Esophagus muscularis mucosa (tissue), 4 donors: ENCODE measurements around the gene GAL3ST3. TPM values are rescaled to one million over a fixed set of nuclear protein-coding genes. Genes with fewer than 3 reads are reported as not detected.

Experiments
- DNase-seq: peaks from one replicate; pipeline ENCODE4 v3.0.0-alpha.2; 2017; ENCODE audit errors: extremely low spot score
- H3K27ac ChIP-seq, 4 donors: fragments of 200-600 bp; sonication (generic); replicated peaks in 1 of 4; 1 replicate in 3 of 4; 2 replicates in 1 of 4; pipeline ENCODE4 v1.5.1; 2016 to 2019; ENCODE audit warnings: mild to moderate bottlenecking in 1 of 4
- H3K27me3 ChIP-seq, 4 donors: fragments of 200-600 bp; sonication (generic); one replicate each; pipeline versions ENCODE4 v1.5.1 to v1.6.0; 2016 to 2019
- H3K36me3 ChIP-seq, 4 donors: fragments of 200-600 bp; sonication (generic); one replicate each; pipeline ENCODE4 v1.5.1; 2016 to 2019
- H3K4me1 ChIP-seq, 4 donors: fragments of 200-600 bp; sonication (generic); one replicate each; pipeline ENCODE4 v1.5.1; 2016 to 2019
- H3K4me3 ChIP-seq, 4 donors: fragments of 200-600 bp; sonication (generic); 1 replicate in 2 of 4; 2 replicates in 2 of 4; pipeline ENCODE4 v1.5.1; 2016 to 2019; ENCODE audit warnings: mild to moderate bottlenecking in 4 of 4, moderate library complexity in 1 of 4
- H3K9me3 ChIP-seq, 4 donors: fragments of 200-600 bp; sonication (generic); 1 replicate in 3 of 4; 2 replicates in 1 of 4; pipeline ENCODE4 v1.5.1; 2016 to 2019
- EP300 ChIP-seq: sonication (generic); formaldehyde crosslinking; IDR thresholded peaks from one replicate; pipeline ENCODE4 v1.6.1; 2017; ENCODE audit warnings: antibody characterized with exemption
- POLR2A ChIP-seq: fragments of 450-650 bp; IDR thresholded peaks from one replicate; pipeline ENCODE4 v1.6.1; 2017; ENCODE audit warnings: antibody characterized with exemption, moderate library complexity, mild to moderate bottlenecking, low read depth
- POLR2AphosphoS5 ChIP-seq, 2 donors: sonication (generic); formaldehyde crosslinking; IDR thresholded peaks; one replicate each; pipeline ENCODE4 v1.6.1; 2017; ENCODE audit warnings: antibody characterized with exemption in 2 of 2
- WGBS: methylation state at CpG from one replicate; pipeline ENCODE4 v1.1.5; 2018; 5-methylcytosine and 5-hydroxymethylcytosine counted together
- intact Hi-C: fragments of 100-400 bp; cut with DNase I; formaldehyde crosslinking; loops from one replicate; pipeline ENCODE4 v1.15.1; 2023
- total RNA-seq, 4 donors: library from RNA; depleted of rRNA; stranded (reverse); fragments of >200 nt; gene quantifications; one replicate each; pipeline versions ENCODE4 v1.1.0 to v1.2.1, GENCODE V29; 2016
- TF ChIP-seq, protein P1 (sequence below), 3 experiments: fragments of 200-600 bp in 2 of 3; fragments of 450-650 bp in 1 of 3; sonication (generic) in 2 of 3; IDR thresholded peaks; one replicate each; pipeline ENCODE4 v1.5.1; 2017 to 2019; ENCODE audit warnings: antibody characterized with exemption in 3 of 3, mild to moderate bottlenecking in 2 of 3, moderate library complexity in 1 of 3

The GAL3ST3 gene
- total RNA-seq, 4 donors from 2014 or later: 0.83 to 7.4 (median 3.3) TPM

DNA sequence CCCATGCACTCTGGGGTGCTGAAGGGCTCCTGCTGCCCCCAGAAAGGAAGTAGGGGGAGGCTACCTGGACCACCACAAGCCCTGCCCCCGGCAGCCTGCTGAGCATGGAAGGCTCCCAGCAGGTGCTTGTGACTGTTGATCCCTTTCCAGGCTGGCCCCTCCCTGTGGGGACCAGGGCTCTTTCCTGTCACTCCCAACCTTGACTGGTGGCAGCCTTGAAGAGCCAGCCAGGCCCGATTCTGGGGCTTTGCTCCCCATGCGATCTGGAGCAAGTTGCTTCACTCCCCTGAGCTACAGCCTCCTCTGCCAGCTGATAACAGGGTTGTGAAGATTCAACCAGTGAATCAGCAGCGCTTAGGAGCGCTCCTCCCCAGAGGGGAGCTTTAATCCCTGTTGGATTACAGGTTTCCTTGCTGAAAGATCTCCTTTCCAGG, 41.7 kb downstream of the GAL3ST3 start:
- Histone ChIP-seq H3K9me3 (no peaks in the 10 kb centered on the region), H3K27ac (no peak overlapping the region), H3K4me3 (no peak overlapping the region), H3K36me3 (peaks cover 0 to 28% (median 27%) of the 10 kb centered on the region in 4 donors), H3K4me1 (peaks cover 16 to 25% (median 19%) of the 10 kb centered on the region in 4 donors), H3K27me3 (peaks cover 0 to 9% (median 8%) of the 10 kb centered on the region in 4 donors)
- intact Hi-C loops: no loop called here
- 73% methylated on average over 2 of the region's 5 CpGs for WGBS
- DNase-seq: no peak
- TF ChIP-seq POLR2A (no peak), EP300 (no peak), POLR2AphosphoS5 (IDR thresholded peaks at IDR 0.05) (no peak)
- TF ChIP-seq, protein P1, sequence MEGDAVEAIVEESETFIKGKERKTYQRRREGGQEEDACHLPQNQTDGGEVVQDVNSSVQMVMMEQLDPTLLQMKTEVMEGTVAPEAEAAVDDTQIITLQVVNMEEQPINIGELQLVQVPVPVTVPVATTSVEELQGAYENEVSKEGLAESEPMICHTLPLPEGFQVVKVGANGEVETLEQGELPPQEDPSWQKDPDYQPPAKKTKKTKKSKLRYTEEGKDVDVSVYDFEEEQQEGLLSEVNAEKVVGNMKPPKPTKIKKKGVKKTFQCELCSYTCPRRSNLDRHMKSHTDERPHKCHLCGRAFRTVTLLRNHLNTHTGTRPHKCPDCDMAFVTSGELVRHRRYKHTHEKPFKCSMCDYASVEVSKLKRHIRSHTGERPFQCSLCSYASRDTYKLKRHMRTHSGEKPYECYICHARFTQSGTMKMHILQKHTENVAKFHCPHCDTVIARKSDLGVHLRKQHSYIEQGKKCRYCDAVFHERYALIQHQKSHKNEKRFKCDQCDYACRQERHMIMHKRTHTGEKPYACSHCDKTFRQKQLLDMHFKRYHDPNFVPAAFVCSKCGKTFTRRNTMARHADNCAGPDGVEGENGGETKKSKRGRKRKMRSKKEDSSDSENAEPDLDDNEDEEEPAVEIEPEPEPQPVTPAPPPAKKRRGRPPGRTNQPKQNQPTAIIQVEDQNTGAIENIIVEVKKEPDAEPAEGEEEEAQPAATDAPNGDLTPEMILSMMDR (IDR thresholded peaks at IDR 0.05): no peak

DNA sequence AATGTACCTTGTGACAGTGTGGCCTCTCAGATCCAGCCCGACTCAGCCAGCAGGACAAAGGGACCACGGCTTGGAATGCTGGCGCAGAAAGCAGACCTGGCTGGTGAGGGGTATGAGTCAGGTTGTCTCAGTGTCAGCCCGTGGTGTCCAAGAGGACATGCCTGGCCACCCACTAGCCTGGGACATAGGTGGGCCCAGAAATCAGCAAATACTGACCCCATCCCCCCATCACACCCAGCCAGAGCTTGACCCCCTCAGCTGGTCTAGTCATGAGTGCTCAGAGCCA, 42.1 kb downstream of the GAL3ST3 start:
- 84% methylated on average over 4 of the region's 4 CpGs for WGBS
- H3K27ac ChIP-seq: no peak overlapping the region
- peaks cover 12 to 21% (median 15%) of the 10 kb centered on the region in 4 donors for H3K4me1 ChIP-seq
- DNase-seq: no peak
- no peaks in the 10 kb centered on the region for H3K9me3 ChIP-seq
- H3K4me3 ChIP-seq: no peak overlapping the region
- peaks cover 0 to 5% (median 4%) of the 10 kb centered on the region in 4 donors for H3K27me3 ChIP-seq
- TF ChIP-seq POLR2A (no peak), EP300 (no peak)
- TF ChIP-seq, protein P1 (IDR thresholded peaks at IDR 0.05): no peak
- H3K36me3 ChIP-seq: peaks cover 0 to 28% (median 27%) of the 10 kb centered on the region in 4 donors
- intact Hi-C loops: no loop called here

DNA sequence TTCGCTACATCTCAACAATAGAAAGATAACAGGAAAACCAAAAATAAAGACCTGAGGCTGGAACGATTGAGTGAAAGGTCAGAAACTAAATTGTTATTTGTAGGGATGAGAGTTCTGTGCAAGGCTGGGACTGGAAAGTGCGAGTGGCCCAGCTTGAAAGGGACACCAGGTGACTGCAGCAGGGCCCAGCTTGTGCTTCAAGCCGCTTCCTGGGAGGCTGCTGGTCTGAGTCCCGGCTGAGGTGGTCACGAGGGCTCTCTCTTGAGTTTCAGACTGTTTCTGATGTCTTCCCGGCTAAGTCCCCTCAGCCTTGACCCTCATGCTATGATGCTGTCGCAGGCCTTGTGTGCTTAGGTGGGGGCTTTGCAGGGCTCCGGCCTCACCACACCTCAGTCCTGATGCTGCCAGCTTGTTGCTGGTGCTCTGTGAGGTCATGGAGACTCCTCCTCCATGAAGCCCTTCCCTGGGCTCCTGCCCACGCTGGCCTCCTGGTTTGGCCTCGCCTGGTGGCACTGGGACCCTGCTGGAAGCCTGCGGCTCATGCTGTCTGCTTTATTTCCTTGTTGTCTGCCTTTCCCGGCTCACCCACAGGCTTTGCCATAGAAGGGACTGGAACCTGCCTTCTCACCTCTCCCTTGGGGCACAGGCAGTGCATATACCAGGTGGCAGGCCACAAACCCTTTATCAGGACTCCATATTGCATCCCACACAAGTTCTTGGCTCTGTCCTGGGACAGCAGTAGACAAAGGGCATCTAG, 42.6 kb downstream of the GAL3ST3 start:
- H3K27me3 ChIP-seq: peaks cover 0 to under 1% (median 0%) of the 10 kb centered on the region in 4 donors
- 76% methylated on average over 10 of the region's 13 CpGs for WGBS
- no peak for DNase-seq
- peaks cover 8 to 20% (median 11%) of the 10 kb centered on the region in 4 donors for H3K4me1 ChIP-seq
- intact Hi-C loops: no loop called here
- no peak overlapping the region for H3K4me3 ChIP-seq
- no peaks in the 10 kb centered on the region for H3K9me3 ChIP-seq
- peaks cover 0 to 28% (median 27%) of the 10 kb centered on the region in 4 donors for H3K36me3 ChIP-seq
- H3K27ac ChIP-seq: no peak overlapping the region
- TF ChIP-seq POLR2AphosphoS5 (IDR thresholded peaks at IDR 0.05): no peak
- TF ChIP-seq, protein P1 (IDR thresholded peaks at IDR 0.05): no peak
- no peak for TF ChIP-seq POLR2A
- no peak for TF ChIP-seq EP300

DNA sequence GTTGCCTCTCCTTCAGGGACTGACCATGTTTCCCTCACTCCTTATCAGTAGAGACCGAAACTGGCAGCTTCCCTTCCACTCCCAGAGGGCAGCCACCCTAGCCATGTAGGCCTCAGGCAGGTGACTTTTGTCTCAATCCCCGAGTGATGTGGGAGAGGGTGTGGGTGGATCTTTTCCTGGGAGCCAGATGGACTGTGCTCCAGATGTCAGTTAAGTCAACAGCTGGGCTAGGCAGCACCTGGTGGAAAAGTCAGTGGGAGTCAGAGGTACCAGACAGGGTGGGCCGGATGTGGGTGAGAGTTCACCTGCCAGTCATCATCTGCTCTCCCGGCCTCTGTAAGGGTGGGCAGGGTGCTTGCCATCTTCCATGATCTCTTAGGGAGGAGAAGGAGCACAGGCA, 44.8 kb downstream of the GAL3ST3 start:
- H3K9me3 ChIP-seq: no peaks in the 10 kb centered on the region
- H3K27ac ChIP-seq: no peak overlapping the region
- 82% methylated on average over 2 of the region's 4 CpGs for WGBS
- peaks cover 20 to 38% (median 29%) of the 10 kb centered on the region in 4 donors for H3K4me1 ChIP-seq
- DNase-seq: no peak
- peaks cover 9 to 41% (median 40%) of the 10 kb centered on the region in 4 donors for H3K36me3 ChIP-seq
- no peaks in the 10 kb centered on the region for H3K27me3 ChIP-seq
- no peak for TF ChIP-seq POLR2A
- TF ChIP-seq POLR2AphosphoS5 (IDR thresholded peaks at IDR 0.05): no peak
- TF ChIP-seq EP300: no peak
- intact Hi-C loops: loop anchor here (5.0 kb wide), 2 partner anchors 42 to 117 kb away; partner anchors contain the start of genes FIBP and SART1
- no peak overlapping the region for H3K4me3 ChIP-seq

DNA sequence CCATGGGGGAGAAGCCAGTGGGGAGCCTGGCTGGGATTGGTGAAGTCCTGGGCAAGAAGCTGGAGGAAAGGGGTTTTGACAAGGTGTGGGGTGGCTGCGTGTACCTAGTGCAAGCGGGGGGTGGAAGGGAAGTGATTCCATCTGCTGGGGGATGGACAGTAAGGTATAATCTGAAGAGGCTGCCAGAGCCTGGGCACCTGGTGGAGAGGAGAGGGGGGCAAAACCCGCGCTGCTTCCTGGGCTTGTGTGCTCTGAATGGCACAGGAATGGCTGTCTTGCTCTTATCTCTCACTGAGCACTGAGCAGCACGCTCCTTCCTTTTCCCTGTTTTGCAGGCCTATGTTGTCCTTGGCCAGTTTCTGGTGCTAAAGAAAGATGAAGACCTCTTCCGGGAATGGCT, 45.7 kb downstream of the GAL3ST3 start:
- H3K27me3 ChIP-seq: no peaks in the 10 kb centered on the region
- peaks cover 18 to 50% (median 48%) of the 10 kb centered on the region in 4 donors for H3K36me3 ChIP-seq
- H3K27ac ChIP-seq: peak overlapping the region; percentile 86 to 95 (median 94)
- no peak for DNase-seq
- intact Hi-C loops: loop anchor here (5.0 kb wide), 2 partner anchors 41 to 116 kb away; partner anchors contain the start of genes FIBP and SART1
- peak overlapping the region; percentile 69 to 93 (median 85) for H3K4me3 ChIP-seq
- TF ChIP-seq EP300: no peak
- TF ChIP-seq POLR2AphosphoS5 (IDR thresholded peaks at IDR 0.05): no peak
- no peak for TF ChIP-seq POLR2A
- TF ChIP-seq, protein P1 (IDR thresholded peaks at IDR 0.05): no peak
- peaks cover 20 to 38% (median 29%) of the 10 kb centered on the region in 4 donors for H3K4me1 ChIP-seq
- WGBS: 72% methylated on average over 6 of the region's 6 CpGs
- no peaks in the 10 kb centered on the region for H3K9me3 ChIP-seq
